ENCODE results near the gene YJEFN3. TPM values are rescaled to one million over a fixed set of nuclear protein-coding genes. Genes with fewer than 3 reads are reported as not detected.

The YJEFN3 gene
- total RNA-seq, 4 donors from 2014 or later, result 0.45 to 1.4 (median 0.96) TPM

DNA sequence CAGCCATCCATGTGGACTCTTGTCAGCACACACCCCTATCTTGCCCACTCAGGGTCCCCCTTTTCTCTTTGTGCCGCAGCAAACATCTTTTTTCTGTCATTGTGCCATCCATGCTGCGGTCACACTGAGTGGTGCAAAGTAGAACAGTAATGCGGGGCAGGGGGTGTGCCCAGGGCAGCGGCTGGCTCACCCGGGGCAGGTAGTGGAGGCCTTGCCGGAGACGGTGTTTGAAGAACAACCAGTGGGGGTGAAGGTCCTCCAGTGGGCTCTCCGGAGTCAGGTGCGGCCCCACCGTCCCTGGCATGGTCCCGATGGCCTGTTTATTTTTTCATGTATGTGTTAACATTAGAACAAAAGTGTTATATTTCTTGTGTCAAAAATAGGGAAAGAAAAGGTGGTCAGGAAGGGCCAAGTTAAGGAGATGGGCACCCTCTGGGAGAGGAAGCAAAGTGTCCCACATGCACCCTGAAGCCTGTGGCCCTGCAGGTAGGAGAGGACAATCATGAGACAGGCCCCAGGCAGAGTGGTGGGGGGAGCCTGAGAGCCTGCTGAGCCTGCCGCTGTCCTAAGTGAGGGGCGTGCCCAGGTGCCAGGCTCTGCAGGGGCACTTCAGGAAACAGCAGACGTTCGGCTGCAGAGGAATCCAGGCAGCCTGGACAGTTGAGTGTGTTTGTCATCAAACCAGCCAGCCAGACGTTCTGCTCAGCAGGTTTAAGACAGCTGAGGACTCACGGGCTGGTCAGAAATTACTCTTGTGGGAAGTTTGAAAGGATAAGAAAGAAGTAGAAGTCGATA is 25.7 kb upstream of the YJEFN3 start:
- Histone ChIP-seq H3K4me3 (no peak overlapping the region), H3K4me1 (no peaks in the 10 kb centered on the region), H3K27ac (no peak overlapping the region), H3K27me3 (no peaks in the 10 kb centered on the region), H3K36me3 (peaks cover 0 to 100% of the 10 kb centered on the region in 2 donors), H3K9me3 (no peaks in the 10 kb centered on the region)
- 64 to 82% methylated on average over 3 to 12 of the region's 18 CpGs for WGBS, 2 donors (ENCODE audit: low coverage in 1 of 2)
- TF ChIP-seq POLR2AphosphoS5 (IDR thresholded peaks at IDR 0.05) (no peak), POLR2A (IDR thresholded peaks at IDR 0.05) (no peak), EP300 (IDR thresholded peaks at IDR 0.05) (no peak), CTCF (IDR thresholded peaks at IDR 0.05) (no peak)
- ATAC-seq, result no peak

- no peaks in the 10 kb centered on the region for H3K4me1 ChIP-seq
- TF ChIP-seq POLR2A (IDR thresholded peaks at IDR 0.05), result no peak
- no peak for TF ChIP-seq CTCF (IDR thresholded peaks at IDR 0.05)
- no peak for TF ChIP-seq POLR2AphosphoS5 (IDR thresholded peaks at IDR 0.05)
- no peak for TF ChIP-seq EP300 (IDR thresholded peaks at IDR 0.05)
- 90 to 100% methylated on average over 3 of the region's 23 CpGs for WGBS, 2 donors (ENCODE audit: low coverage in 1 of 2)
- H3K36me3 ChIP-seq, result peaks cover 0 to 82% of the 10 kb centered on the region in 2 donors
- no peaks in the 10 kb centered on the region for H3K9me3 ChIP-seq
- no peak overlapping the region for H3K4me3 ChIP-seq
- H3K27me3 ChIP-seq, result no peaks in the 10 kb centered on the region
- no peak for ATAC-seq
- no peak overlapping the region for H3K27ac ChIP-seq
Observed at GRCh38 chr19:19504754-19505668, 23.7 kb upstream of the YJEFN3 start.

GRCh38 chr19:19505669-19506326 is 22.9 kb upstream of the YJEFN3 start:
- Histone ChIP-seq H3K36me3 (peaks cover 0 to 74% of the 10 kb centered on the region in 2 donors), H3K4me3 (no peak overlapping the region), H3K27ac (no peak overlapping the region), H3K27me3 (no peaks in the 10 kb centered on the region), H3K9me3 (no peaks in the 10 kb centered on the region), H3K4me1 (no peaks in the 10 kb centered on the region)
- no peak for TF ChIP-seq POLR2AphosphoS5 (IDR thresholded peaks at IDR 0.05)
- TF ChIP-seq EP300 (IDR thresholded peaks at IDR 0.05), result no peak
- no peak for TF ChIP-seq CTCF (IDR thresholded peaks at IDR 0.05)
- no peak for TF ChIP-seq POLR2A (IDR thresholded peaks at IDR 0.05)
- 81 to 88% methylated on average over 5 to 9 of the region's 27 CpGs for WGBS, 2 donors (ENCODE audit: low coverage in 1 of 2)
- no peak for ATAC-seq

- Histone ChIP-seq H3K4me3 (no peak overlapping the region), H3K27me3 (no peaks in the 10 kb centered on the region), H3K4me1 (no peaks in the 10 kb centered on the region), H3K27ac (no peak overlapping the region), H3K9me3 (no peaks in the 10 kb centered on the region), H3K36me3 (peaks cover 0 to 66% of the 10 kb centered on the region in 2 donors)
- no peak for ATAC-seq
- 40 to 75% methylated on average over 1 to 5 of the region's 12 CpGs for WGBS, 2 donors (ENCODE audit: low coverage in 1 of 2)
- TF ChIP-seq POLR2AphosphoS5 (IDR thresholded peaks at IDR 0.05), result no peak
Observed at GRCh38 chr19:19506592-19506991, 22.1 kb upstream of the YJEFN3 start.

- no peak overlapping the region for H3K27ac ChIP-seq
- no peak for TF ChIP-seq POLR2A (IDR thresholded peaks at IDR 0.05)
- no peak for TF ChIP-seq POLR2AphosphoS5 (IDR thresholded peaks at IDR 0.05)
- TF ChIP-seq CTCF (IDR thresholded peaks at IDR 0.05), result no peak
- TF ChIP-seq EP300 (IDR thresholded peaks at IDR 0.05), result no peak
- 52 to 57% methylated on average over 2 to 3 of the region's 8 CpGs for WGBS, 2 donors (ENCODE audit: low coverage in 1 of 2)
- H3K9me3 ChIP-seq, result no peaks in the 10 kb centered on the region
- no peak for ATAC-seq
- H3K4me1 ChIP-seq, result no peaks in the 10 kb centered on the region
- H3K27me3 ChIP-seq, result no peaks in the 10 kb centered on the region
- no peak overlapping the region for H3K4me3 ChIP-seq
- H3K36me3 ChIP-seq, result peaks cover 0 to 59% of the 10 kb centered on the region in 2 donors
Observed at GRCh38 chr19:19507354-19507753, 21.4 kb upstream of the YJEFN3 start.

Measured in gastroesophageal sphincter (tissue), 4 donors.